Activated gamma-delta T cell treated with anti-CD3 and anti-CD28 coated beads, Interleukin-2, amount 50 U/mL, for 16 hours (primary cell): ENCODE results near the gene KRTAP10-4.
"Not testable (repeated sequence)": the region's sequence is repeated elsewhere in the genome, so short reads cannot be mapped to it uniquely, and the experiment has no call there.

Experiments
- DNase-seq: peaks from one replicate; pipeline ENCODE4 v3.0.0-alpha.2; 2020; ENCODE audit warnings: low read depth

Gene KRTAP10-4

DNA sequence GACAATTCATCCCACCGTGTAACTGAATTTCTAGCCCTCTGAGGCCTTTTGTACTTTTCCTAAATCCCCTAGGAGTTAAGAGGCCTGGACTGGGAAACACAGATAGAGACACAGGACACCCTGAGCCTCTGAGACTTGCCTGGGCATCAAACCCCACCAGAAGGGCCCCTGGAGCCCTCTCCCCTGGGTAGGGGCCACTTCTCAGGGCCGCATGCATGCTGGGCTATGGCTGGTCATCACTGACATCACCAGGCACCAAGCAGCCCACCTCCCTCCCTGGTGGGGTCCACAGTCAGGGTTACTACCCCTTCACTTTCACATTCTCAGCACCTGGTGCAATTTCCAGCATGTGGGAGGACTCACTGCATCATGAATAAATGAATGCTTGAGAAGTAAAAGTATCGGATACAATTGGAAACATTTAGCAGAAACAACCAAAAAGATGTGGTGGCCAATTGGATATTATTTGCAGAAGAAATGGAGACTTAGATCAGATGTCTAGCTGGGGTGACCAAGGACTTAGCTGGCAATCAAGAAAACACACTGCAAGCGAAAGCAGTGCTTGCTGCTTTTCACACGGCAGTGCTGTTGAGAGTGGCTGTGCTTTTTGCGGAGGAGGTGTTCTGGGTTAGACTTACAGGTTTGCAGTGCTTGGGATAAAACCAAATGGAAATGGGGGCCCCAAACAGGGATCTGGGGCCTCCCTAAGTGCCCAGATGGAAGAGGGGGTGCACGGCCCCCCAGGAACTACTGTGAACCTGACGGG, 25.9 kb downstream of the KRTAP10-4 start:
- no peak for DNase-seq

DNA sequence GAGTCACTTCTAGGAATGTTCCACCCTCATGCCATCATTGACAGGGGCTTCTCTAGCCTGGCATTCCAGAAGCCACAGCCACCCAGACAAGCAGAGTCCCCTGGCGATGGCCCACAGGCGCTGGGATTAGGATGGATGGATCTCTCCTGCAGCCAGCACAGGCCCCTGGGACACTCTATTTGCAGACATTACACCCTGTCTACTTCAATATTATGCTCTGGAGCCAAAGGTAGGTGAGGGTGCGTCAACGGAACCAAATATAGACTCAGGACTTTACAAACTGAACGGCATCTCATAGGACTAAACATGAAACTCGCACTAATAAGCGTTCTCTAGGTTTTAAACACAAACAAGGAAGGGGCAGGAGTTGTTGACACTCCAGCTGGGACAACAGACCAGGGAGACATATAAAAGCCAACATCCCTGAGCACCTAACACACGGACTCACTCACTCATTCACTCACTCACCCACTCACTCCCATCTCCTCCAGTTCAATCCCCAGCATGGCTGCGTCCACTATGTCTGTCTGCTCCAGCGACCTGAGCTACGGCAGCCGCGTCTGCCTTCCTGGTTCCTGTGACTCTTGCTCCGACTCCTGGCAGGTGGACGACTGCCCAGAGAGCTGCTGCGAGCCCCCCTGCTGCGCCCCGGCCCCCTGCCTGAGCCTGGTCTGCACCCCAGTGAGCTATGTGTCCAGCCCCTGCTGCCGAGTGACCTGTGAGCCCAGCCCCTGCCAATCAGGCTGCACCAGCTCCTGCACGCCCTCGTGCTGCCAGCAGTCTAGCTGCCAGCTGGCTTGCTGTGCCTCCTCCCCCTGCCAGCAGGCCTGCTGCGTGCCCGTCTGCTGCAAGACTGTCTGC, 26.8 kb downstream of the KRTAP10-4 start, which contains the start of gene KRTAP10-7:
KRTAP10-7 (plus strand) TSS at position 480 of the 861 bp plus-strand sequence; CDS start at position 505, 25 bp downstream.
- not testable (repeated sequence) for DNase-seq

DNA sequence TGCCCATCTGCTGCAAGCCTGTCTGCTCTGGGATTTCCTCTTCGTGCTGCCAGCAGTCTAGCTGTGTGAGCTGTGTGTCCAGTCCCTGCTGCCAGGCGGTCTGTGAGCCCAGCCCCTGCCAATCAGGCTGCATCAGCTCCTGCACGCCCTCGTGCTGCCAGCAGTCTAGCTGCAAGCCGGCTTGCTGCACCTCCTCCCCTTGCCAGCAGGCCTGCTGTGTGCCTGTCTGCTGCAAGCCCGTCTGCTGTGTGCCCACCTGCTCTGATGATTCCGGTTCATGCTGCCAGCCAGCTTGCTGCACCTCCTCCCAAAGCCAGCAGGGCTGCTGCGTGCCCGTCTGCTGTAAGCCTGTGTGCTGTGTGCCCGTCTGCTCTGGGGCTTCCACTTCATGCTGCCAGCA, 27.6 kb downstream of the KRTAP10-4 start:
- DNase-seq: not testable (repeated sequence)

DNA sequence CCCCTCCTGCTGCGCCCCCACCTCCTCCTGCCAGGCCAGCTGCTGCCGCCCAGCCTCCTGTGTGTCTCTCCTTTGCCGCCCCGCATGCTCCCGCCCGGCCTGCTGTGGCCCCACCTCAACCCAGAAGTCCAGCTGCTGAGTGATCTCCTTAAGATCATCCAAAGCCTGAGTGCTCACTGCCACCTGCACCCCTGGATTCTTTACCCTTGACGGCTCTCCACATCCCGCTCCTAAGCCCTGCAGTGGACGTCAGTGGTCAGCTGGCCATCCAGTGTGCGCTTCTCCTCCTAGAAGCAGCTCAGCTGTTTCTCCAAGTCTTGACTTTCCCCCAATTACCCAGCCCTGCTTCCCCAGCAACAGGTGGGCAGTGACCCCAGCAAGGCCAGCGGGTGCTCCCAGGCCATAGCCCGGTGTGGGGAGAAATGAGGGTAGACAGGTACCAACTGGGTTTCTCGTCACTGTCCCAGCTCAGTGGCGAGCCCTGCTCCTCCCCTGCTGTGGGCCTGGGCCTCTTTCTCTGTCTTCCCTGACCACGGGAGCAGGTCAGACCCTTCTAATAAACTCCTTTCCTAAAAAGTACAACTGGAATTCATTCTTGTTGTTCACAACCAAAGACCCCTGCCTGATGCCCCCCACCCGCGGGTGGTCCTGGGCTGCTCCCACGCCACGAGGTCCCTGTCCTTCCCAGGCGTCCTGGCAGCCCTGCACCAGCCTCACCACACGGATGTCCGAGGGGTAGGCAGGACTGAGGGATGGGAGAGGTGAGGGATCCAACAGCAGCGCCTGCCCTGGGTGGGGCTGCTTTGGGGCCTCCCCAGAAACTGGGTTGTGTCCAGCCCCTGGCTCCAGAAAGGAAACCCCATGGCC, 28.3 kb downstream of the KRTAP10-4 start:
- no peak for DNase-seq

DNA sequence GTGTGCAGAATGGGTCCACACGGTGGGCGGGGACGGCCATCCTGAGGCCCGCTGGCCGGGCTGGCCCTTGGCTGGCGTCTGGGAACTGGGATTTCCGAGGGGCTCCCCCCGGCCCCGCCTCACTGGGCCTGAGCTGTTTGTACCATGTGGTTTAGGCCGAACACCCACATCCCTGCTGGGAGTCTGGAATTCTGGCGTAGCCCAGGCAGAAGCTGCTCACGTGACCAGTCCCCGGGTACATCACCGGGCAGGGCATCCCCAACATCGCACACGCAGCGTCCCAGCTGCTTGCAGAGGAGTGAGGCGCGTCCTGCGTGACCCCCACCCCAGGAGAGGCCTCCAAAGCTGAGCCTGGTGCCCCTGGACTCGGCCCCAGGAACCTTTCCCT, 28.9 kb downstream of the KRTAP10-4 start:
- DNase-seq: no peak

DNA sequence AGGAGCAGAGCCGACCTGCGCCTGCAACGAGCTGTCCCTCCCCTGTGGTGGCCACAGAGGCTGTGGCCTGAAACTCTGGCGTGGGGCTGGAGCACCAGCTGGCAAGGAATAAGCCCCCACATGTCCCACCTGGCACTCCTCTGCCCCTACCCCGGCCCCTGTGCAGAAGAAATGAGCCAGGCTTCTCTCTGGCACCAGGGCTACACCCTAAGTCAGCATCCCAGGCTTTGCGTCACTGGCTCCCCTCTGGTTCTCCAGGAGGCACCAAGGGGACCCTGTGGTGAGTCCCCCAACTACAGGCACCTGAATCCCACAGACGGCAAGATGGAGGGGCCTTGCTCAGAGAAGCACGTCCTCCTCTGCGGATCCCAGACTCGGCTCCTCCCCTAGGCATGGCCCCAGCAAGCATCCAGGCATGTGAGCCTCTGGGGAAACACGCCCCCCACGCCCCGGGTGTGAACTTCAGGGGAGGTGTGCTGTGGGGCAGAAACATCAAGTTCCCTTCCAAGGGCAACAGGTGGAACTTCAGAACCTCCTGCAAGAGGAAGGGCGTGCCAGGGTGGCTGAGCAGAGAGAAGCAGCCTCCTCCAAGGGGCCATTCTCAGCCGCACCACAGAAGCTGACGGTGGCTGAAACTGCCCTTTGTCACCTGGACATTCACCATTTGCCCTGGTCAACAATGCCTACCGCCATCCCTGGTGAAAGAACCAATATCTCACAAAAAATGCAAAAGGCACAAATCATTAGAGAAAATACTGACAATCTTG, 29.8 kb downstream of the KRTAP10-4 start:
- no peak for DNase-seq

DNA sequence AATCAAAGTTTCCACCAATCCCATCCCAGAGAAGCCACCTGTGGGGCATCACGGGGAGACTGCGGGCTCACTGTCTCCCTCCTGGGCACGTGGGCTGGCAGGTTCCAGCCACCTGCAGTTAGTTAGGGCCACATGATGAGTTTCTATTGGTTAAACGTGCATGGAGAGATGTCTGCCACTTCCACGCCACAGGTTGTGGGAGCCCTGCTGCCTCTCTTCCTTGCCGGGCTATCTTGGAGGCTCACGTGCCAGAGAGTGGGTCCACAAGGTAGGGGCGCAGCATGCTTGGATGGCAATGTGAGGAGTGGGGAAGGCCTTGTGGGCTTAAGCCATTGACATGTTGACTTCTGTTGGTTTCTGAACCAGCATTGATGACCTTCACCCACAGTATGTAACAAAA, 30.4 kb downstream of the KRTAP10-4 start:
- no peak for DNase-seq

DNA sequence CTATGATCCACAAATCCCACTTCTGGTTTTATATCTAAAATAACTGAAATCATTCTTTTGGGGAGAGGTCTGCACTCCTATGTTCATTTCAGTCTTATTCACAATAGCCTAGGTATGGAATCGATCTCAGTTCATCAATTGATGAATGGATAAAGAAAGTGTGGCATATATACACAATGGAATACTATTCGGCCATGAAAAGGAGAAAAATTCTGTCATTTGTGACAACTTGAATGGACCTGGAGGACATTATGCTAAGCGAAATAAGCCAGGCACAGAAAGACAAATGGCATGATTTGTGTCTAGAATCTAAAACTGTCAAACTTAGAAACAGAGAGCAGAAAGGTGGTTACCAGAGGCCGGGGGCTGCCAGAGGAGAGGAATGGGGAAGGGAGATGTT, 33.0 kb downstream of the KRTAP10-4 start:
- DNase-seq: no peak

DNA sequence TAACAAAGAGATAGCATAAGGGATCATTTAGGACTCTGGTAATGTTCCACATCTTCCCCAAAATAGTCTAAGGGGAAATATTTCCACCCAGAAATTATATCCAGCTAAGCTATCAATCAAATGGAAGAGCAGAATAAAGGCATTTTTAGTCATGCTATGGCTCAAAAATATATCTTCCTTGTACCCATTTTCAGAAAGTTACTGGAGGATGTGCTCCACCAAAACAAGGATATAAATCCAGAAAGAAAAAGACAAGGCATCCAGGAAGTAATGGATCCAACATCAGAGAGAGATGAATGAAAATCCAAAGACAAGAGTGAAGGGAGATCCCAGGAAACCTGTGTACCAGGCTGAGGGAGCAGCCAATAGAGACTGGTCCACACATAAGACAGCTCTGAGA, 35.7 kb downstream of the KRTAP10-4 start:
- no peak for DNase-seq

DNA sequence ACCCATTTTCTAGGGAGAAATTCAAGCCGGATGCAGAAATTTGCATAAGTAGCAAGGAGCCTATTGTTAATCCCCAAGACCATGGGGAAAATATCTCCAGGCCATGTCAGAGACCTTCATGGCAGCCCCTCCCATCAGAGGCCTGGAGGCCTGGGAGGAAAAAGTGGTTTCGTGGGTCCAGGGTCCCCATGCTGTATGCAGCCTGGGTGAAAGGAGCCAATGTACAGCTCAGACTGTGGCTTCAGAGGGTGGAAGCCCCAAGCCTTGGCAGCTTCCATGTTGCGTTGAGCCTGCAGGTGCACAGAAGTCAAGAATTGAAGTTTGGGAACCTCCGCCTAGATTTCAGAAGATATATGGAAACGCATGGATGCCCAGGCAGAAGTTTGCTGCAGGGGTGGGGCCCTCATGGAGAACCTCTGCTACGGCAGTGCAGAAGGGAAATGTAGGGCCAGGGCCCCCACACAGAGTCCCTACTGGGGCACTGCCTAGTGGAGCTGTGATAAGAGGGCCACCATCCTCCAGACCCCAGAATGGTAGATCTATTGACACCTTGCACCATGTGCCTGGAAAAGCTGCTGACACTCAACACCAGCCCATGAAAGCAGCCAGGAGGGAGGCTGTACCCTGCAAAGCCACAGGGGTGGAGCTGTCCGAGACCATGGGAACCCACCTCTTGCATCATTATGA, 36.8 kb downstream of the KRTAP10-4 start:
- not testable (repeated sequence) for DNase-seq

DNA sequence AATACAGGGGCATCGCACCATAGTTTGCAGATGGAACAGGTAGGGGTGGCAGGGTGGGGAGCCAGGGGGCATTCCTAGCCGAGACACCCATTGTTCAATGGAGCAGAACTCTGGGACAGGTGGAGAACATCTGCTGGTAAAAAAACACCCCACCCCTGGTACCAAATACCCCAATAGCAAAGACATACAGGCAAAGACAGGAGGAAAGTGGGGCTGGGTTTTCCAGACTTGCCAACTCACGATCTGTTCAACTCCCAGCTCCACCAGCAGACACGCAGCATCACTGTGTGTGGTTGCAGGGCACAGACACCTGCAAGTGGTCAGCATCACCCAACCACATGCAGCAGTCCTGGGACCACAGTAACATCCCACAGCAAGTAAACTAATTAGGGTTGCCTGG, 38.0 kb downstream of the KRTAP10-4 start:
- DNase-seq: no peak

DNA sequence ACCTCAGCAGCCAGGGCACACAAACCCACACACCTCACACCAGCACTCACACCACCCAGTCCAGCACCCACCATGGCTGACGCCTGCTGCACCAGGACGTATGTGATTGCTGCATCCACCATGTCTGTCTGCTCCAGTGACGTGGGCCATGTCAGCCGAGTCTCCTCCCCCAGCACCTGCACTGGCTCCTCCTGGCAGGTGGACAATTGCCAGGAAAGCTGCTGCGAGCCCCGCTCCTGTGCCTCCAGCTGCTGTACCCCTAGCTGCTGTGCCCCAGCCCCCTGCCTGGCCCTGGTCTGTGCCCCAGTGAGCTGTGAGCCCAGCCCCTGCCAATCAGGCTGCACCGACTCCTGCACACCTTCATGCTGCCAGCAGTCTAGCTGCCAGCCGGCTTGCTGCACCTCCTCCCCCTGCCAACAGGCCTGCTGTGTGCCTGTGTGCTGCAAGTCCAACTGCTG, 38.5 kb downstream of the KRTAP10-4 start, which contains the start of gene KRTAP10-8:
KRTAP10-8 (plus strand) TSS at position 51 of the 458 bp plus-strand sequence; CDS start at position 73, 22 bp downstream.
- DNase-seq: no peak

DNA sequence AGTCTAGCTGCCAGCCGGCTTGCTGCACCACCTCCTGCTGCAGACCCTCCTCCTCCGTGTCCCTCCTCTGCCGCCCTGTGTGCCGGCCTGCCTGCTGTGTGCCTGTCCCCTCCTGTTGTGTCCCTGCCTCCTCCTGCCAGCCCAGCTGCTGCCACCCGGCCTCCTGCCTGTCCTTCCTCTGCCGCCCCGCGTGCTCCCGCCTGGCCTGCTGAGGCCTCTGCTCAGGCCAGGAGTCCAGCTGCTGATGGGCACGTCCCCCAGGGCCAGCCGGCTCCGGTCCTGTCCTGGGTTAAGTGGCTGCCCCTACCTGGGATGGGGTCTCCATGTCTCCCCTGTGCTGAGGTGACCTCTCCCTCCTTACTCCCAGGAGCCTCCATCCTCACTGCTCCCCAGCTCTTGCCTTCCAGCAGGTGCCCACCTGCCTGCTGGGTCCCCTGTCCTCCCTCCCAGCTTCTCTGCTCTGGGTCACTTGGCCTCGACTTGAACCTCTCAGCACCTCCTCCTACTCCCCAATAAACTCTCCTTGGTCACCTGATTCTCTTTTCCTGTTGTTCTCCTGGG, 39.2 kb downstream of the KRTAP10-4 start:
- no peak for DNase-seq

DNA sequence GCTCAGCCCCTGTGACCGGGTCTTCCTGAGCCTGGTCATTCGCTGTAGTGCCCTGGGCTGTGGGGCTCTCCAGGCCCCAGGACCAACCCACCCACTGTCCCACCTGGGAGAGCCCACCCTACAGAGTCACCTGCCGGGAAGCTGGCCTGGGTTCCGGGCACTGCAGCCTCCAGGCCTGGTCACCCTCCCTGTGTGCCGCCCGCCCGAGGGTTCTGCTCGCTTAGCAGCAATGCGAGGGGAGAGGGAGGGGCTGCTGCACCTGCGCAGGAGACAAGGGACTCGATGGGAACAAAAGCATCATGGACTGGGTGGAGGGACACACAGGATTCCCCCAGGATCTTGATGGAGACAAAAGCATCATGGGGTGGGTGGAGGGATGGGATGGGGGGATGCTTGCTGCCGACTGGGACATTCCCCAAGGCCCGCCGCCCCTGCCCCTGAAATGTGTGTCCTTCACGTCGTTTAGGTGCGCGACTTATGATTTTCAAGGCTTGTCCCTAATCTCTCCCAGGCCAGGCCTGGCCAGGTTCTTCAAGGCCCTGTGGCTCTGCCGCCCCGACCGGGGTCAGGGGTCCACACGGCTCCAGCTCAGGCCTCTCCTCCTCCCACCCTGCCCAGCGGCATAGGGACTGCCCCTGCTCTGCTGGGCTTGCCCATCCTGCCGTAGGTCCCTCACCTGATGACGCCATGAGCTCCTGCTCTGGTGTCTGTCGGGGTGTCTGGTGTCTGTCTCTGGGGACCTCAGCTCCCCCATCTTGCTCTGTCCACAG, 40.0 kb downstream of the KRTAP10-4 start:
- no peak for DNase-seq

DNA sequence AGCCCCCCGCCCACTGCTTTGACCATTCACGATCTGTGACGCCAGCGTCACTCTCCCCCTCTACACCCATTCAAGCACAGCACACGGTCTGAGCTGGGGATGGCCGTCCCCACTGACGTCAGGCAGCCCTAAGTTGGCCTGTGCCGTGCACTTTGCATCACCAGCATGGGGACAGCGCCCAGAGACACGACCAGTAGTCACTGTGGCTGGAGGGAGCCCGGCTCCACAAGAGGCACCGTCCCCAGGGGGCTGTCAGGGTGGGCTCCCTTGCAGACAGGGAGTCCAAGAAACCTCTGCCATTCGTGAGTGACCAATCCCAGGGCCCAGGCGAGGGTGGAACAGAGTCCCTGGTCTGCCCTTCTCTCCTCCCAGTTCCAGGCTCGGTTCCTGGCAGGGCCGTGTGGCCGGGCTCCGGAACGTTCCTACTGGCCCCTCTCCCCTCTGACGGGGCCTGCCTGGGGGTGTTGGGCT, 40.7 kb downstream of the KRTAP10-4 start:
- DNase-seq: no peak

DNA sequence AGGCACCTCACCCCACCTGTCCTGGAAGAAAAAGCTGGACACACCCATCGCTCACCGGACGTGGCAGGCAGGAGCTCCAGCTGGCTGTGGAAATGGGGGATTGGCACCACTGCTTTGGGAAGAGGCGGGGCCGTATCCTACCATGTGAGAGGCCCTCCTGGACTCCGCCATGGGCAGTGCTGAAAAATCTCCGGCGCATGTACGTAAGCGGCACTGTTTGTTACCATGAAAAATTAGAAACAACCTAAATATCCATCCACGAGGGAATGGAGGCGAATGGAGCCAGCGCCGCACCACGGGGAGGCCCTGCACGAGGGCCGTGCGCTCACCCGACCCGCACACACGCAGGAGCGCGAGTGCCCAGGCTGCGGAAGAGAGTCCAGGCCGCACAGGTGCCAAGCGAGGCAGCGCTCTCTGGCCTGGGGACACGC, 41.4 kb downstream of the KRTAP10-4 start:
- DNase-seq: no peak

DNA sequence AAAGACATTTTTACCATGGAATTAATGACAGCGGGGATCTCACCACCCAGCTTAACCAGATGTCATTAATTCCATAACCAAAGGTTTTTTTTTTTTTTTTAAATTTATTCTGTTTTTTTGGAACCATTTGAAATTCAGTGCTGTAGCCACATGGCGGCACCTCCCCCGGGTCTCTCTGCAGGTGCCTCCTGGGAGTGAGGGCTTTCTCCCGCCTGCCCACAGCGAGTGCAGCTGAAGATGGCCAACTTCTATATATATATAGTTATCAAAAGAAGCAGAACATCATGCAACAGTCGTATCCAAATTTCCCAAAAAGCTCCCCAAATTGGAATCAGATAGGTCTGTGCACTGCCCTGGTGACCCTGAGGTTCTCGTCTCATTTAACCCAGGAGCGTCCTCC, 41.9 kb downstream of the KRTAP10-4 start:
- DNase-seq: no peak

DNA sequence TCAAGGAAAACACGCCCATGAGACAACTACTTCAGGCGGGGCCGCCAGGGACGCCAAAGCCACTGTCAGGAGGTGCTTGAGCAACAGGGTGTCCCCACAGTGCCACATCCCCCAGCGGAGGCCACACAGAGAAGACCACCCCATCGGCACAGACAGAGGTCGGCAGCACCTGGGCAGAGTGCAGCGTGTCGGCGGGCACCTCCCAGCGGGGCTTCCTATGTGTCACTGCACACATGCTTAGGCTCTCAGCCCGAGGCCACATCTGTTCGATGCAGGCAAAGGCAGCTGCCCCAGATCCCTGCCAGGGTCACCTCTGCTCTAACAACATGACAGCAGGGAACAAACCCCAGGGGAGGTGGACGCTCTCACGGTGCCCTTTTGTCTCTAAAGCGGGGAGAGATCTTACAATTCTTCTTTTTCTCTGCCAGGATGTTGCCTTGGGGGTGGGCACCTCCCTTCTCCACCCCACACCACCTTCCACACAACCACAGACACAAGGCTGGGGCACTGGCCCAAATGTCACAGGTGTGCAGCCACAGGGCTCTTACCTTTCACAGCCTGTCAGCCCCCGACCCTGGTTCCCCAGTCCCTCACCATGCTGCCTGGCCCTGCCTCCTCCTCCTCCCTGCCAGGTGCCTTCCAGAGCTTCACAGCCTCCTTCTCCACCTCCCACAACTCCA, 42.5 kb downstream of the KRTAP10-4 start:
- DNase-seq: no peak

DNA sequence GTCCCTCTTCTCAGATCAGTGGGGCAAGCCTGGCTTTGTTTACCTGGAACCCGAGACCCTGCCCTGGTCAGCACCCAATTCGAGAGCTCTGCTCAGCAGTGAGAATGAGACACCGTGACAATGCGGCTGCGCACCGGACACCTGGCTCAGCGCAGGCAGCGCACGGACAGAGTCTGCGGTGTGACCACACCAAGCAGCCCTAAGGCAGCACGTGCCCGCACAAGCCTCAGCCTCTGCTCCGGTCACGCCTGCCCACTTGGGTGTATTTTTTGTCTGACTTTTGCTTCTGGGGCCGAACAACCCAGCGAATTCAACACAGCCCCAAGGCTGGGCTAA, 43.0 kb downstream of the KRTAP10-4 start:
- DNase-seq: no peak
